Measurements from ENCODE around the gene KCNS1.
"Not testable (repeated sequence)": the region's sequence is repeated elsewhere in the genome, so short reads cannot be mapped to it uniquely, and the experiment has no call there.

- not testable (repeated sequence) for TF ChIP-seq EZH2 (IDR thresholded peaks at IDR 0.05; ENCODE audit: borderline replicate concordance, low read length)
- TF ChIP-seq, protein P1, sequence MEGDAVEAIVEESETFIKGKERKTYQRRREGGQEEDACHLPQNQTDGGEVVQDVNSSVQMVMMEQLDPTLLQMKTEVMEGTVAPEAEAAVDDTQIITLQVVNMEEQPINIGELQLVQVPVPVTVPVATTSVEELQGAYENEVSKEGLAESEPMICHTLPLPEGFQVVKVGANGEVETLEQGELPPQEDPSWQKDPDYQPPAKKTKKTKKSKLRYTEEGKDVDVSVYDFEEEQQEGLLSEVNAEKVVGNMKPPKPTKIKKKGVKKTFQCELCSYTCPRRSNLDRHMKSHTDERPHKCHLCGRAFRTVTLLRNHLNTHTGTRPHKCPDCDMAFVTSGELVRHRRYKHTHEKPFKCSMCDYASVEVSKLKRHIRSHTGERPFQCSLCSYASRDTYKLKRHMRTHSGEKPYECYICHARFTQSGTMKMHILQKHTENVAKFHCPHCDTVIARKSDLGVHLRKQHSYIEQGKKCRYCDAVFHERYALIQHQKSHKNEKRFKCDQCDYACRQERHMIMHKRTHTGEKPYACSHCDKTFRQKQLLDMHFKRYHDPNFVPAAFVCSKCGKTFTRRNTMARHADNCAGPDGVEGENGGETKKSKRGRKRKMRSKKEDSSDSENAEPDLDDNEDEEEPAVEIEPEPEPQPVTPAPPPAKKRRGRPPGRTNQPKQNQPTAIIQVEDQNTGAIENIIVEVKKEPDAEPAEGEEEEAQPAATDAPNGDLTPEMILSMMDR (conservative IDR thresholded peaks at IDR 0.05 in 1 of 2, IDR thresholded peaks at IDR 0.05 in 1 of 2; ENCODE audit: extremely low read depth in 1 of 2, insufficient read depth in 1 of 2, low read depth in 1 of 2, low read length in 2 of 2), result not testable (repeated sequence)
These were observed 38.9 kb upstream of the KCNS1 start for GRCh38 chr20:45139733-45140375.
